ENCODE data around the gene DMXL1.
"Not testable (repeated sequence)": the region's sequence is repeated elsewhere in the genome, so short reads cannot be mapped to it uniquely, and the experiment has no call there.

DNA sequence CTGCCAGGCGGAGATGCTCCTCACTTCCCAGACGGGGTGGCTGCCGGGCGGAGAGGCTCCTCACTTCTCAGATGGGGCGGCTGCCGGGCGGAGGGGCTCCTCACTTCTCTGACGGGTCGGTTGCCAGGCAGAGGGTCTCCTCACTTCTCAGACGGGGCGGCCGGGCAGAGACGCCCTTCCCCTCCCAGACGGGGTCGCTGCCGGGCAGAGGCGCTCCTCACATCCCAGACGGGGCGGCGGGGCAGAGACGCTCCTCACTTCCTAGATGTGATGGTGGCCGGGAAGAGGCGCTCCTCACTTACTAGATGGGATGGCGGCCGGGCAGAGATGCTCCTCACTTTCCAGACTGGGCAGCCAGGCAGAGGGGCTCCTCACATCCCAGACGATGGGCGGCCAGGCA, 51.6 kb downstream of the DMXL1 start:
- TF ChIP-seq RARB (CRISPR knock-in tag; IDR thresholded peaks at IDR 0.05); TCF4 (CRISPR knock-in tag; IDR thresholded peaks at IDR 0.05; ENCODE audit: borderline replicate concordance); ZFP3 (CRISPR knock-in tag; IDR thresholded peaks at IDR 0.05): not testable (repeated sequence)
- TF ChIP-seq, protein P1, sequence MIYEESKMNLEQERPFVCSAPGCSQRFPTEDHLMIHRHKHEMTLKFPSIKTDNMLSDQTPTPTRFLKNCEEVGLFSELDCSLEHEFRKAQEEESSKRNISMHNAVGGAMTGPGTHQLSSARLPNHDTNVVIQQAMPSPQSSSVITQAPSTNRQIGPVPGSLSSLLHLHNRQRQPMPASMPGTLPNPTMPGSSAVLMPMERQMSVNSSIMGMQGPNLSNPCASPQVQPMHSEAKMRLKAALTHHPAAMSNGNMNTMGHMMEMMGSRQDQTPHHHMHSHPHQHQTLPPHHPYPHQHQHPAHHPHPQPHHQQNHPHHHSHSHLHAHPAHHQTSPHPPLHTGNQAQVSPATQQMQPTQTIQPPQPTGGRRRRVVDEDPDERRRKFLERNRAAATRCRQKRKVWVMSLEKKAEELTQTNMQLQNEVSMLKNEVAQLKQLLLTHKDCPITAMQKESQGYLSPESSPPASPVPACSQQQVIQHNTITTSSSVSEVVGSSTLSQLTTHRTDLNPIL (CRISPR knock-in tag; IDR thresholded peaks at IDR 0.05; ENCODE audit: low read depth): not testable (repeated sequence)
